Measurements from ENCODE around the gene GRM1. TPM values are rescaled to one million over a fixed set of nuclear protein-coding genes. Genes with fewer than 3 reads are reported as not detected.
"Not testable (repeated sequence)": the region's sequence is repeated elsewhere in the genome, so short reads cannot be mapped to it uniquely, and the experiment has no call there.

The GRM1 gene
- total and polyA plus RNA-seq, 2 donors (not counting 1 experiment from before 2014, with no cell fraction given), result 0.17 TPM; not detected in 1

GRCh38 chr6:146240807-146241206 is 211.9 kb downstream of the GRM1 start:
- Histone ChIP-seq H3K9ac (ENCODE audit: insufficient read depth, low read length) (no peak overlapping the region), H2AFZ (ENCODE audit: low read length) (no peak overlapping the region), H3K27me3 (ENCODE audit: control insufficient read depth, insufficient read depth, low read length) (no peaks in the 10 kb centered on the region), H3K4me2 (ENCODE audit: extremely low read depth, insufficient read depth, low read length) (no peak overlapping the region), H3K4me3 (replicated peaks in 1 of 4; ENCODE audit: control extremely low read depth in 1 of 4, insufficient read depth in 1 of 4, low read depth in 3 of 4, low read length in 4 of 4) (no peak overlapping the region), H3K79me2 (ENCODE audit: control insufficient read depth, insufficient read depth, low read length) (no peaks in the 10 kb centered on the region), H3K4me1 (ENCODE audit: control insufficient read depth, extremely low read depth, insufficient read depth, low read length) (no peaks in the 10 kb centered on the region), H3K36me3 (ENCODE audit: control insufficient read depth, insufficient read depth, low read length) (no peaks in the 10 kb centered on the region), H4K20me1 (ENCODE audit: control insufficient read depth, extremely low read depth, insufficient read depth, low read length) (no peaks in the 10 kb centered on the region), H3K27ac (ENCODE audit: insufficient read depth, low read length) (no peak overlapping the region), H3K9me3 (ENCODE audit: control insufficient read depth, insufficient read depth, low read depth, low read length) (no peaks in the 10 kb centered on the region)
- TF ChIP-seq EZH2 (IDR thresholded peaks at IDR 0.05; ENCODE audit: low read length, missing control alignments), result no peak
- no peak for TF ChIP-seq CTCF (conservative IDR thresholded peaks at IDR 0.05 in 1 of 2, IDR thresholded peaks at IDR 0.05 in 1 of 2; ENCODE audit: low read depth in 1 of 2, low read length in 2 of 2)
- DNase-seq (ENCODE audit: low read depth in 2 of 2), result no peak

- not testable (repeated sequence) for H3K4me1 ChIP-seq (ENCODE audit: control insufficient read depth, extremely low read depth, insufficient read depth, low read length); H3K36me3 ChIP-seq (ENCODE audit: control insufficient read depth, insufficient read depth, low read length); H3K4me3 ChIP-seq (replicated peaks in 1 of 4; ENCODE audit: control extremely low read depth in 1 of 4, insufficient read depth in 1 of 4, low read depth in 3 of 4, low read length in 4 of 4); DNase-seq (ENCODE audit: low read depth in 2 of 2); H3K27ac ChIP-seq (ENCODE audit: insufficient read depth, low read length); H3K27me3 ChIP-seq (ENCODE audit: control insufficient read depth, insufficient read depth, low read length); H3K4me2 ChIP-seq (ENCODE audit: extremely low read depth, insufficient read depth, low read length); H4K20me1 ChIP-seq (ENCODE audit: control insufficient read depth, extremely low read depth, insufficient read depth, low read length); H2AFZ ChIP-seq (ENCODE audit: low read length); H3K79me2 ChIP-seq (ENCODE audit: control insufficient read depth, insufficient read depth, low read length); H3K9me3 ChIP-seq (ENCODE audit: control insufficient read depth, insufficient read depth, low read depth, low read length); H3K9ac ChIP-seq (ENCODE audit: insufficient read depth, low read length)
These were observed 214.8 kb downstream of the GRM1 start for GRCh38 chr6:146243646-146244045.

- Histone ChIP-seq H3K4me2 (ENCODE audit: extremely low read depth, insufficient read depth, low read length) (no peak overlapping the region), H3K9ac (ENCODE audit: insufficient read depth, low read length) (no peak overlapping the region)
- no peak for TF ChIP-seq CTCF (conservative IDR thresholded peaks at IDR 0.05 in 1 of 2, IDR thresholded peaks at IDR 0.05 in 1 of 2; ENCODE audit: low read depth in 1 of 2, low read length in 2 of 2)
- no peak for TF ChIP-seq EZH2 (IDR thresholded peaks at IDR 0.05; ENCODE audit: low read length, missing control alignments)
These were observed 215.8 kb downstream of the GRM1 start for GRCh38 chr6:146244630-146245143.

More at GRCh38 chr6:146244630-146245143, 215.8 kb downstream of the GRM1 start:
- no peaks in the 10 kb centered on the region for H3K36me3 ChIP-seq (ENCODE audit: control insufficient read depth, insufficient read depth, low read length)
- no peaks in the 10 kb centered on the region for H4K20me1 ChIP-seq (ENCODE audit: control insufficient read depth, extremely low read depth, insufficient read depth, low read length)
- no peaks in the 10 kb centered on the region for H3K9me3 ChIP-seq (ENCODE audit: control insufficient read depth, insufficient read depth, low read depth, low read length)
- H3K4me3 ChIP-seq (replicated peaks in 1 of 4; ENCODE audit: control extremely low read depth in 1 of 4, insufficient read depth in 1 of 4, low read depth in 3 of 4, low read length in 4 of 4), result no peak overlapping the region
- no peaks in the 10 kb centered on the region for H3K4me1 ChIP-seq (ENCODE audit: control insufficient read depth, extremely low read depth, insufficient read depth, low read length)
- H2AFZ ChIP-seq (ENCODE audit: low read length), result no peak overlapping the region
- H3K27me3 ChIP-seq (ENCODE audit: control insufficient read depth, insufficient read depth, low read length), result no peaks in the 10 kb centered on the region
- DNase-seq (ENCODE audit: low read depth in 2 of 2), result no peak
- no peak overlapping the region for H3K27ac ChIP-seq (ENCODE audit: insufficient read depth, low read length)
- no peaks in the 10 kb centered on the region for H3K79me2 ChIP-seq (ENCODE audit: control insufficient read depth, insufficient read depth, low read length)
